GM18951 (cell line): ENCODE measurements around the gene MPRIP.

Experiments
- POLR2A ChIP-seq: IDR thresholded peaks from 4 replicates; pipeline ENCODE4 v1.6.1; 2011; ENCODE audit warnings: mild to moderate bottlenecking; ENCODE audit not compliant: insufficient read length, insufficient read depth; ENCODE audit errors: extremely low read depth
- in situ Hi-C: fragments of 300-500 bp; cut with MboI; formaldehyde crosslinking; loops from one replicate; pipeline ENCODE4 v1.12.0; 2022; ENCODE audit warnings: low sequenced_read_pairs, mixed read lengths, inconsistent platforms; ENCODE audit not compliant: unreplicated experiment

MPRIP gene

GRCh38 chr17:17028878-17029535, 13.2 kb upstream of the MPRIP start:
- in situ Hi-C loops = no loop called here
- TF ChIP-seq POLR2A = no peak

GRCh38 chr17:17029938-17030337, 12.3 kb upstream of the MPRIP start:
- in situ Hi-C loops = no loop called here
- no peak for TF ChIP-seq POLR2A

- no peak for TF ChIP-seq POLR2A
- in situ Hi-C loops = no loop called here
These were observed 11.6 kb upstream of the MPRIP start for GRCh38 chr17:17030515-17031211.

- in situ Hi-C loops = no loop called here
- TF ChIP-seq POLR2A = no peak
These were observed 10.0 kb upstream of the MPRIP start for GRCh38 chr17:17032131-17032692.

- in situ Hi-C loops = no loop called here
- no peak for TF ChIP-seq POLR2A
These were observed 8.8 kb upstream of the MPRIP start for GRCh38 chr17:17033466-17033865.

- no peak for TF ChIP-seq POLR2A
- in situ Hi-C loops = no loop called here
These were observed 8.2 kb upstream of the MPRIP start for GRCh38 chr17:17034026-17034425.

- TF ChIP-seq POLR2A = no peak
- in situ Hi-C loops = no loop called here
These were observed 7.7 kb upstream of the MPRIP start for GRCh38 chr17:17034496-17035075.

- in situ Hi-C loops = no loop called here
These were observed 6.8 kb upstream of the MPRIP start for GRCh38 chr17:17035490-17035889.

GRCh38 chr17:17035920-17036523, 6.2 kb upstream of the MPRIP start:
- in situ Hi-C loops = no loop called here
- TF ChIP-seq POLR2A = no peak

More at GRCh38 chr17:17035490-17035889, 6.8 kb upstream of the MPRIP start:
- no peak for TF ChIP-seq POLR2A

GRCh38 chr17:17036524-17036998, 5.7 kb upstream of the MPRIP start:
- no peak for TF ChIP-seq POLR2A
- in situ Hi-C loops = no loop called here

- in situ Hi-C loops = no loop called here
- TF ChIP-seq POLR2A = no peak
These were observed 2.3 kb upstream of the MPRIP start for GRCh38 chr17:17039911-17040310.

GRCh38 chr17:17041018-17041521, 1.2 kb upstream of the MPRIP start:
- in situ Hi-C loops = no loop called here
- no peak for TF ChIP-seq POLR2A

GRCh38 chr17:17041571-17042383, 480 bp upstream of the MPRIP start:
- in situ Hi-C loops = no loop called here
- no peak for TF ChIP-seq POLR2A
